Glutamatergic neuron (in vitro differentiated cells): ENCODE measurements around the gene ADGRL3. TPM values are rescaled to one million over a fixed set of nuclear protein-coding genes. Genes with fewer than 3 reads are reported as not detected.
A peak's percentile ranks its signal among the peaks of the same experiment; 100 is the strongest.

Experiments used
- DNase-seq: peaks from one replicate; pipeline ENCODE4 v3.0.0; 2022
- H3K27ac Mint-ChIP-seq: one replicate; pipeline ENCODE4 v1.8.0; 2020; ENCODE audit warnings: mild to moderate bottlenecking, mixed read lengths, inconsistent platforms; ENCODE audit not compliant: unreplicated experiment
- H3K27me3 Mint-ChIP-seq: one replicate; pipeline ENCODE4 v1.8.0; 2020; ENCODE audit warnings: mild to moderate bottlenecking, moderate library complexity, mixed read lengths, inconsistent platforms; ENCODE audit not compliant: unreplicated experiment
- H3K36me3 Mint-ChIP-seq: one replicate; pipeline ENCODE4 v1.8.0; 2020; ENCODE audit warnings: mild to moderate bottlenecking, mixed read lengths, inconsistent platforms; ENCODE audit not compliant: unreplicated experiment
- H3K4me1 Mint-ChIP-seq: one replicate; pipeline ENCODE4 v1.8.0; 2020; ENCODE audit warnings: mild to moderate bottlenecking, low read depth, mixed read lengths, inconsistent platforms; ENCODE audit not compliant: unreplicated experiment
- H3K4me3 Mint-ChIP-seq: one replicate; pipeline ENCODE4 v1.8.0; 2020; ENCODE audit warnings: mild to moderate bottlenecking, mixed read lengths, inconsistent platforms; ENCODE audit not compliant: unreplicated experiment
- H3K9me3 Mint-ChIP-seq: one replicate; pipeline ENCODE4 v1.8.0; 2020; ENCODE audit warnings: mild to moderate bottlenecking, moderate library complexity, mixed read lengths, inconsistent platforms; ENCODE audit not compliant: unreplicated experiment
- total RNA-seq: library from RNA; stranded (reverse); fragmentation: NEBNext Ultra II Directional; extraction: Animal tissue kit (Norgen Biotek cat#: 25700); gene quantifications from one replicate; pipeline ENCODE4 v1.2.1, GENCODE V29; 2021; ENCODE audit not compliant: unreplicated experiment
- TF ChIP-seq, protein P1 (sequence below): fragments of 200-600 bp; sonication (generic); IDR thresholded peaks from one replicate; pipeline ENCODE4 v1.5.0; 2021; ENCODE audit not compliant: partially characterized antibody, unreplicated experiment

The ADGRL3 gene
- total RNA-seq, 1 donor from 2014 or later: 193 TPM

DNA sequence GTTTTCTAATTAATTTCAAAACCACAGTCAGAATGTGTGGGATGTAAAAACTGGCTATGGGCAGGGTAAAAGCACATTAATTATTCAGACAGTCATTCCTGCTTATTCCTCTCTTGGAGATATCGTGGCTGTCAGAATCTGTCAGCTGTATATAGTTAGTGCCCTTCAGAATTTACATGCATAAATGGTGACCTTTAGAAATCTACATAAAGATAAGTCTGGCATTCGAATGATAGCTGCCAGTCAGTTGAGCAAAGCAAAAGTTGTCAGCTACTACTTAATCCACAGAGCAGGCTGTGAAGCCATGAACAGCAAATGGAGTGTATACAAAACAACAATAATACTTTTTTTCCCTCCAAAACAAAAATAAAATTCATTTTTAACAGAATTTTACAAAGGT, 189.5 kb downstream of the ADGRL3 start:
- Mint-ChIP-seq H3K36me3 (no peaks in the 10 kb centered on the region), H3K27ac (no peak overlapping the region), H3K4me3 (no peak overlapping the region), H3K9me3 (peaks cover 6% of the 10 kb centered on the region), H3K4me1 (peaks cover 48% of the 10 kb centered on the region), H3K27me3 (no peaks in the 10 kb centered on the region)
- TF ChIP-seq, protein P1, sequence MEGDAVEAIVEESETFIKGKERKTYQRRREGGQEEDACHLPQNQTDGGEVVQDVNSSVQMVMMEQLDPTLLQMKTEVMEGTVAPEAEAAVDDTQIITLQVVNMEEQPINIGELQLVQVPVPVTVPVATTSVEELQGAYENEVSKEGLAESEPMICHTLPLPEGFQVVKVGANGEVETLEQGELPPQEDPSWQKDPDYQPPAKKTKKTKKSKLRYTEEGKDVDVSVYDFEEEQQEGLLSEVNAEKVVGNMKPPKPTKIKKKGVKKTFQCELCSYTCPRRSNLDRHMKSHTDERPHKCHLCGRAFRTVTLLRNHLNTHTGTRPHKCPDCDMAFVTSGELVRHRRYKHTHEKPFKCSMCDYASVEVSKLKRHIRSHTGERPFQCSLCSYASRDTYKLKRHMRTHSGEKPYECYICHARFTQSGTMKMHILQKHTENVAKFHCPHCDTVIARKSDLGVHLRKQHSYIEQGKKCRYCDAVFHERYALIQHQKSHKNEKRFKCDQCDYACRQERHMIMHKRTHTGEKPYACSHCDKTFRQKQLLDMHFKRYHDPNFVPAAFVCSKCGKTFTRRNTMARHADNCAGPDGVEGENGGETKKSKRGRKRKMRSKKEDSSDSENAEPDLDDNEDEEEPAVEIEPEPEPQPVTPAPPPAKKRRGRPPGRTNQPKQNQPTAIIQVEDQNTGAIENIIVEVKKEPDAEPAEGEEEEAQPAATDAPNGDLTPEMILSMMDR: no peak
- no peak for DNase-seq

- H3K36me3 Mint-ChIP-seq: no peaks in the 10 kb centered on the region
- peaks cover 46% of the 10 kb centered on the region for H3K4me1 Mint-ChIP-seq
- H3K27ac Mint-ChIP-seq: no peak overlapping the region
- H3K4me3 Mint-ChIP-seq: no peak overlapping the region
- no peaks in the 10 kb centered on the region for H3K27me3 Mint-ChIP-seq
- TF ChIP-seq, protein P1: no peak
- H3K9me3 Mint-ChIP-seq: peaks cover 4% of the 10 kb centered on the region
- no peak for DNase-seq
These were observed 195.6 kb downstream of the ADGRL3 start for GRCh38 chr4:61395754-61396153.

- TF ChIP-seq, protein P1: no peak
- Mint-ChIP-seq H3K27me3 (no peaks in the 10 kb centered on the region), H3K36me3 (no peaks in the 10 kb centered on the region), H3K4me1 (peaks cover 49% of the 10 kb centered on the region), H3K9me3 (no peaks in the 10 kb centered on the region), H3K27ac (peak overlapping the region; percentile 34), H3K4me3 (no peak overlapping the region)
- DNase-seq: no peak
These were observed 197.0 kb downstream of the ADGRL3 start for GRCh38 chr4:61397174-61397573.

GRCh38 chr4:61400439-61401038, 200.4 kb downstream of the ADGRL3 start:
- Mint-ChIP-seq H3K4me3 (peak overlapping the region; percentile 48), H3K36me3 (no peaks in the 10 kb centered on the region), H3K27me3 (no peaks in the 10 kb centered on the region), H3K27ac (peak overlapping the region; percentile 31), H3K4me1 (peaks cover 53% of the 10 kb centered on the region), H3K9me3 (no peaks in the 10 kb centered on the region)
- TF ChIP-seq, protein P1: no peak
- DNase-seq: no peak

- TF ChIP-seq, protein P1: no peak
- Mint-ChIP-seq H3K4me3 (no peak overlapping the region), H3K9me3 (no peaks in the 10 kb centered on the region), H3K4me1 (peaks cover 54% of the 10 kb centered on the region), H3K27ac (peak overlapping the region; percentile 18), H3K27me3 (no peaks in the 10 kb centered on the region), H3K36me3 (no peaks in the 10 kb centered on the region)
- no peak for DNase-seq
These were observed 201.6 kb downstream of the ADGRL3 start for GRCh38 chr4:61401771-61402170.
